ENCODE results near the gene SMG7. TPM values are rescaled to one million over a fixed set of nuclear protein-coding genes. Genes with fewer than 3 reads are reported as not detected.

SMG7 gene
- total RNA-seq, 1 donor from 2014 or later, result 25.3 TPM

GRCh38 chr1:183505454-183506089 lies 33.3 kb downstream of the SMG7 start:
- ATAC-seq, result no peak
- DNase-seq (ENCODE audit: low spot score), result no peak

GRCh38 chr1:183506561-183506960 lies 34.3 kb downstream of the SMG7 start:
- DNase-seq (ENCODE audit: low spot score), result no peak
- ATAC-seq, result no peak

- ATAC-seq, result no peak
- DNase-seq (ENCODE audit: low spot score), result no peak
Observed at GRCh38 chr1:183508694-183509093, 36.4 kb downstream of the SMG7 start.

GRCh38 chr1:183512450-183512849 lies 40.2 kb downstream of the SMG7 start:
- ATAC-seq (no peak), DNase-seq (ENCODE audit: low spot score) (no peak)

- DNase-seq (ENCODE audit: low spot score) (no peak), ATAC-seq (no peak)
Observed at GRCh38 chr1:183514235-183514634, 41.9 kb downstream of the SMG7 start.

GRCh38 chr1:183515002-183515689 lies 42.8 kb downstream of the SMG7 start:
- DNase-seq (ENCODE audit: low spot score) (no peak), ATAC-seq (peak; percentile 50)

- ATAC-seq (no peak), DNase-seq (ENCODE audit: low spot score) (no peak)
Observed at GRCh38 chr1:183516725-183517124, 44.4 kb downstream of the SMG7 start.

GRCh38 chr1:183517401-183517800 lies 45.1 kb downstream of the SMG7 start:
- no peak for DNase-seq (ENCODE audit: low spot score)

GRCh38 chr1:183520379-183520778 lies 48.1 kb downstream of the SMG7 start:
- ATAC-seq, result no peak
- no peak for DNase-seq (ENCODE audit: low spot score)

More at GRCh38 chr1:183517401-183517800, 45.1 kb downstream of the SMG7 start:
- no peak for ATAC-seq

GRCh38 chr1:183522104-183522503 lies 49.8 kb downstream of the SMG7 start:
- ATAC-seq, result no peak
- DNase-seq (ENCODE audit: low spot score), result no peak

- DNase-seq (ENCODE audit: low spot score) (no peak), ATAC-seq (no peak)
Observed at GRCh38 chr1:183528577-183528976, 56.3 kb downstream of the SMG7 start.

- ATAC-seq, result no peak
- DNase-seq (ENCODE audit: low spot score), result no peak
Observed at GRCh38 chr1:183533617-183534174, 61.4 kb downstream of the SMG7 start.

- no peak for DNase-seq (ENCODE audit: low spot score)
- no peak for ATAC-seq
Observed at GRCh38 chr1:183537405-183537804, 65.1 kb downstream of the SMG7 start.

GRCh38 chr1:183543619-183544204 lies 71.4 kb downstream of the SMG7 start:
- DNase-seq (ENCODE audit: low spot score) (no peak), ATAC-seq (peak; percentile 91)

GRCh38 chr1:183544598-183545297 lies 72.4 kb downstream of the SMG7 start:
- ATAC-seq (peak; percentile 19), DNase-seq (ENCODE audit: low spot score) (no peak)

- no peak for DNase-seq (ENCODE audit: low spot score)
- no peak for ATAC-seq
Observed at GRCh38 chr1:183546427-183546826, 74.1 kb downstream of the SMG7 start.

GRCh38 chr1:183548116-183548515 lies 75.8 kb downstream of the SMG7 start:
- DNase-seq (ENCODE audit: low spot score), result no peak
- ATAC-seq, result no peak

GRCh38 chr1:183550915-183551314 lies 78.6 kb downstream of the SMG7 start:
- no peak for DNase-seq (ENCODE audit: low spot score)
- no peak for ATAC-seq

- ATAC-seq (no peak), DNase-seq (ENCODE audit: low spot score) (no peak)
Observed at GRCh38 chr1:183551924-183552323, 79.6 kb downstream of the SMG7 start.

- ATAC-seq, result no peak
Observed at GRCh38 chr1:183552441-183552840, 80.1 kb downstream of the SMG7 start.

GRCh38 chr1:183552891-183553290 lies 80.6 kb downstream of the SMG7 start:
- ATAC-seq, result no peak
- no peak for DNase-seq (ENCODE audit: low spot score)

More at GRCh38 chr1:183552441-183552840, 80.1 kb downstream of the SMG7 start:
- DNase-seq (ENCODE audit: low spot score), result no peak
